GM19239 (cell line): ENCODE data around the gene COA1.
"Not testable (repeated sequence)": the region's sequence is repeated elsewhere in the genome, so short reads cannot be mapped to it uniquely, and the experiment has no call there.

Experiments
- DNase-seq: peaks from one replicate; pipeline ENCODE4 v3.0.0; 2011; ENCODE audit warnings: low spot score; ENCODE audit not compliant: insufficient read length
- FAIRE-seq: peaks from 2 replicates; lab custom pipeline; 2011; peaks lifted over from hg19 to GRCh38; lab: Jason Lieb, UNC

The COA1 gene

DNA sequence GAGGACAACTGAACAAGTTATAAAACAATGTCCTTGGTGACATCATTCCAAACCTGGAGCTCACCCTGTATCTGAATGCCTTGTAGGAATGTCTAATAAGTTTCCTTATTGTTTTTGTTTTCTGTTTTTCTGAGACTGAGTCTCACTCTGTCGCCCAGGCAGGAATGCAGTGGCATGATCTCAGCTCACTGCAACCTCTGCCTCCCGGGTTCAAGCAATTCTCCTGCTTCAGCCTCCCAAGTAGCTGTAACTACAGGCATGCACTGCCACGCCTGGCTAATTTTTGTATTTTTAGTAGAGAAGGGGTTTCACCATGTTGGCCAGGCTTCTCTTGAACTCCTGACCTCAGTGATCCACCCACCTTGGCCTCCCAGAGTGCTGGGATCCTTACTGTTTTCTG is 2.2 kb upstream of the COA1 start:
- not testable (repeated sequence) for FAIRE-seq, DNase-seq

- no peak for DNase-seq
- FAIRE-seq, result no peak
Measured at GRCh38 chr7:43729924-43730248, 563 bp upstream of the COA1 start.

DNA sequence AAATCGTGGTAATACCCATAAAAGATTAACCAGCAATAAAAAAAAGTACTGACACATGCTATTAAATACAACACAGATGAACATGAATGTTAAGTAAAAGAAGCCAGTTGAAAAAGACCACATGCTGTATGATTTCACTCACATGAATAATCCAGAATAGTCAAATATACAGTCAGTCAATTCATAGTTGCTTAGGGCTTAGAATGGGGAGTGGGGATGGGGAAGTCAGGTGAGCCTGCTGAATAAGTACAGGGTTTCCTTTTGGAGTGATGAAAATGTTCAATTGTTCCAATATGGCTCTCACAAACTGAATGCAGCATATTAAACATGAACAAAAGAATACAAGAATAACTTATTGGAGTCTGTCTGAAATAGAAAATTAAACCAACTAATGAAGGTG is 1.8 kb downstream of the COA1 start:
- FAIRE-seq, result no peak
- no peak for DNase-seq

DNA sequence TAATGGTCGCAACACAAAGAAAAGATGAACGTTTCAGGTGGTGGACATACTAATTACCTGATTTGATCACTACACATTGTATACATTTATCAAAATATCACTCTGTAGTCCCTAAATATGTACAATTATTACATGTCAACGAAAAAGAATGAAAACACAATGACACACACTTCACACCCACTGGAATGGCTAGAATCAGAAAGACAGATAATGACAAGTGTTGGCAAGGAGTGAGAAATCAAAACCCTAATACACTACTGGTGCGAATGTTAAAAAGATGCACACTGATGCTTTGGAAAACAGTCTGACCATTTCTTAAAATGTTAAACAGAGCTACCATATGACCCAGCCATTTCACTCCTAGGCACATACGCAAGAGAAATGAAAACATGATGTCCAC is 2.3 kb downstream of the COA1 start:
- no peak for DNase-seq
- FAIRE-seq, result no peak

DNA sequence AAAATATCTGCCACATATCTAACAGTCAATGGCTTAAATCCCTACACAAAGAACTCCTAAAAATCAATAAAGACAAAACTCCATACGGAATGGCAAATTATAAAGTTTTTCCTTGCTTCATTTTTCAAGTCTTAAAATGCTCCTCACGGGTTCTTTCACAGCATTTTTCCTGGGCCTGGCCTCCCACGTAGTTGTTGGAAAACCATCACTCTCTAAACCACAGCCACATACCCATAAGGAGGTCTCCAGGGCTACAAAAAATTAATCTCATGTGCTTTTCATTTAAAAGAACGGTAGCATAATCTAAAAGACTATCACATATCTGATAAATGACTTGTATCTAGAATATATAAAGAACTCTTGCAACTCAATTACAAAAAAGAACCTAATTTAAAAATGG is 2.9 kb downstream of the COA1 start:
- no peak for DNase-seq
- FAIRE-seq, result no peak

DNA sequence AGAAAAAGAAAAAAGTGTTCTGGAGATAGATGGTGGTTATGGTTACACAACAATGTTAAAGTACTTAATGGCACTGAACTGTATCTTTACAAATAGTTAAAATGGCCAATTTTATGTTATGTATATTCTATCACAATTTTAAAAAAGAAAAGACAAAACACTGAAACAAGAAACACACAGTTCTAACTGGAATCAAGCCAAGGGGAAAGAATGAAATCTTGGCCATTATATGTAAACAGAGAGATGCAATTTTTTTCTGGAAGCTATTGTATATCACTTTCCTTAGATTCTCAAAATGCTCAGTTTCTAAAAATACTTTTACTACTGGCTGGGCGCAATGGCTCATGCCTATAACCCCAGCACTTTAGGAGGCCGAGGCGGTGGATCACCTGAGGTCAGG is 4.1 kb downstream of the COA1 start:
- DNase-seq (no peak), FAIRE-seq (no peak)

GRCh38 chr7:43723007-43723341 is 6.3 kb downstream of the COA1 start:
- DNase-seq, result no peak
- FAIRE-seq, result no peak

GRCh38 chr7:43721193-43721806 is 8.0 kb downstream of the COA1 start:
- DNase-seq (no peak), FAIRE-seq (peak; percentile 4)

GRCh38 chr7:43716598-43716997 is 12.7 kb downstream of the COA1 start:
- FAIRE-seq, result no peak
- no peak for DNase-seq

DNA sequence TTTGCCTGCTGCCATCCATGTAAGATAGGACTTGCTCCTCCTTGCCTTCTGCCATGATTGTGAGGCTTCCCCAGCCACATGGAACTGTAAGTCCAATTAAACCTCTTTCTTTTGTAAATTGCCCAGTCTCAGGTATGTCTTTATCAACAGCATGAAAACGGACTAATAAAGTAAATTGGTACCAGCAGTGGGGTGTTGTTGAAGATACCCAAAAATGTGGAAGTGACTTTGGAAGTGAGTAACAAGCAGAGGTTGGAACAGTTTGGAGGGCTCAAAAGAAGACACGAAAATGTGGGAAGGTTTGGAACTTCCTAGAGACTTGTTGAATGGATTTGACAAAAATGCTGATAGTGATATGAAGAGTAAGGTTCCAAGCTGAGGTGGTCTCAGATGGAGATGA is 13.4 kb downstream of the COA1 start:
- not testable (repeated sequence) for DNase-seq

GRCh38 chr7:43711503-43711902 is 17.8 kb downstream of the COA1 start:
- no peak for DNase-seq
- no peak for FAIRE-seq

More for the DNA sequence above, 13.4 kb downstream of the COA1 start:
- not testable (repeated sequence) for FAIRE-seq

- DNase-seq, FAIRE-seq: not testable (repeated sequence)
Measured at GRCh38 chr7:43708055-43708454, 21.3 kb downstream of the COA1 start.

DNA sequence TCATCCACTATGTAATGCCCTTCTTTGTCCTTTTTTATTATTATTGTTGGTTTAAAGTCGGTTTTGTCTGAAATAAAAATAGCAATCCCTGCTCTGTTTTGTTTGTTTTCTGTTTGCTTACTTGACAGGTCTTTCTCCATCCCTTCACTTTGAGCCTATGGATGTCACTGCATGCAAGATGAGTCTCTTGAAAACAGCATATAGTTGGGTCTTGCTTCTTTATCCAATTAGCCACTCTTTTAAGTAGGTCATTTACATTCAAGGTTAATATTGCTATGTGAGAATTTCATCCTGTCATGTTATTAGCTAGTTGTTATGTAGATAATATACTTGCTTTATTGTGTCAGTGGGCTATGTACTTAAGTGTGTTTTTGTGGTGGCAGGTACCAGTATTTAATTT is 25.8 kb downstream of the COA1 start:
- DNase-seq (no peak), FAIRE-seq (no peak)

GRCh38 chr7:43702974-43703373 is 26.3 kb downstream of the COA1 start:
- FAIRE-seq (peak; percentile 91), DNase-seq (no peak)

DNA sequence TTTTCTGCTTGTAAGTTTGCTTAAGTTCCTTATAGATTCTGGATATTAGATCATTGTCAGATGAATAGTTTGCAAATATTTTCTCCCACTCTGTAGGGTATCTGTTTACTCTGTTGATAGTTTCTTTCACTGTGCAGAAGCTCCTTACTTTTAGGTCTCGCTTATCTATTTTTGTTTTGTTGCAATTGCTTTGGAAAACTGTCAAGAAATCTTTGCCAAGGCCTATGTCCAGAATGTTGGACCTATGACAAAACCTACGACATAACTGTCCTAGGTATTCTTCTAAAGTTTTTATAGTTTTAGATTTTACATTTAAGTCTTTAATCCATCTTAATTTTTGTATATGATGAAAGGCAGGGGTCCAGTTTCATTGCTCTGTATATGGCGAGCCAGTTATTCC is 27.4 kb downstream of the COA1 start:
- no peak for DNase-seq
- FAIRE-seq, result peak; percentile 21

DNA sequence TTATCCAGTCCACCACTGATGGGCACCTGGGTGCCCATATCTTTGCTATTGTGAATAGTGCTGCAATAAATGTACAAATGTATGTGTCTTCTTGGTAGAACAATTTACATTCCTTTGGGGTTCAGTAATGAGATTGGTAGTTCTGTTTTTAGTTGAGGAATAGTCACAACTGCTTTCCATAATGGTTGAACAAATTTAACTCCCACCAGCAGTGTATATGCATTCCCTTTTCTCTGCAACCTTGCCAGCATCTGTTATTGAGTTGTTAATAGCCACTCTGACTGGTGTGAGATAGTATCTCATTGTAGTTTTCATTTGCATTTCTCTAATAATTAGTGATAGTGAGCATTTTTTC is 27.8 kb downstream of the COA1 start:
- DNase-seq (no peak), FAIRE-seq (peak; percentile 45)

- DNase-seq (no peak), FAIRE-seq (peak; percentile 40)
Measured at GRCh38 chr7:43700646-43701499, 28.4 kb downstream of the COA1 start.

- DNase-seq, result peak; percentile 22
- peak; percentile 89 for FAIRE-seq
Measured at GRCh38 chr7:43700059-43700501, 29.2 kb downstream of the COA1 start.

- no peak for FAIRE-seq
- DNase-seq, result no peak
Measured at GRCh38 chr7:43698460-43699255, 30.7 kb downstream of the COA1 start.

DNA sequence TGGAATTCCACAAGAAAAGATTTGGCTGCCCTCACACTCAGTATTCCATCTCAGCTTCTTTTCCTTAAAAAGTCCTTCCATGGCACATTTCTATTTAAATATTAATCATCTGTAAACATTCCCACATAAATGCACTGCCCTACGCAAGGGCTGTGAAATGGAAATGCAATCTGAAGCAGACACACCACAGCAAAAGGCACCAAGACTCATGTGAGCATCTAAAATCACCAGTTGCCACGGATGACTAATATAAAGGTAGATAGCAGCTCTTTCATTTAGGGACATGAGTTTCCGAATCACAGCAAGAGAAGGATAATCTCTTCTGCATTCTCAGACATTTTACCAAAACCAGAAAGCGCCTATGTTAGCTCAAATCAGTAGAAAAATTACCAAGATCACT is 31.6 kb downstream of the COA1 start:
- FAIRE-seq (no peak), DNase-seq (no peak)

DNA sequence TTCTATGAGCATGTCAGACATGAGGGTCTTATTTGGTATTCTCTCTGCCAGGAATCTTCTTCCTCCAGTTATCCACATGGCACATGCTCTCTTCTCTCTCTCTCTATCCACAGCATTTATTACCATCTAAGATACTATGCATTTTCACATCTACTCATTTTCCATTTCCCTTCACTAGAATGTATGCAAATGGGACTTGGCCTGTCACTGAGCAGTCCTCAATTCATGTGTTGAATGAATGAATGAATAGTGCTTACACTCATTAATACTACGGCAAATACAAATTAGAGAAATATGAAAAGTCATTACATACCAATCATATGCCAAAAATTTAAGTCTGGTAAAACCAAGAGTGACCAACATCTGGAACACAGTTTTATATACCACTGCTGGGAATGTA is 34.0 kb downstream of the COA1 start:
- no peak for FAIRE-seq
- no peak for DNase-seq
